SK-N-SH (cell line): Measurements from ENCODE around the gene PFAS. TPM values are rescaled to one million over a fixed set of nuclear protein-coding genes. Genes with fewer than 3 reads are reported as not detected.

Source experiments
- CTCF ChIA-PET: fragments of 300-600, 350-600 bp; formaldehyde crosslinking; extraction: SDS; loops from one replicate; lab custom pipeline; 2021; lab: Yijun Ruan, JAX
- POLR2A ChIA-PET: fragments of 350-600 bp; sonication (Branson Sonifier 250); formaldehyde crosslinking; extraction: SDS; loops from one replicate; lab custom pipeline; 2020; ENCODE audit warnings: antibody characterized with exemption, inconsistent platforms; lab: Yijun Ruan, JAX
- DNase-seq: peaks from one replicate; pipeline ENCODE4 v3.0.0; 2012
- H2AFZ ChIP-seq: fragments of 200-600 bp; sonication (generic); 2 replicates; pipeline ENCODE4 v1.8.1; 2016; ENCODE audit warnings: antibody characterized with exemption, mild to moderate bottlenecking, low read depth
- H3F3A ChIP-seq: fragments of 200-600 bp; sonication (generic); replicated peaks from 2 replicates; pipeline ENCODE3; 2016; ENCODE audit warnings: antibody characterized with exemption, mild to moderate bottlenecking; ENCODE audit not compliant: insufficient read depth
- H3K27ac ChIP-seq, 2 experiments: fragments of 200-500 bp in 1 of 2; fragments of 200-600 bp in 1 of 2; sonication (Bioruptor generic) in 1 of 2; sonication (generic), shearing (Covaris generic) in 1 of 2; 2 replicates each; pipeline versions ENCODE4 v1.5.1 to v1.6.1; 2014 to 2016; ENCODE audit warnings: low read depth in 2 of 2, inconsistent platforms in 1 of 2, low read length in 1 of 2, mild to moderate bottlenecking in 1 of 2, mixed read lengths in 1 of 2
- H3K27me3 ChIP-seq: fragments of 200-600 bp; sonication (generic), shearing (Covaris generic); 2 replicates; pipeline ENCODE4 v1.6.1; 2016; ENCODE audit warnings: mixed run types; ENCODE audit not compliant: insufficient read depth
- H3K36me3 ChIP-seq, 2 experiments: fragments of 200-500 bp in 1 of 2; fragments of 200-600 bp in 1 of 2; sonication (Bioruptor generic) in 1 of 2; sonication (generic) in 1 of 2; replicated peaks in 1 of 2; 2 replicates each; pipeline versions ENCODE3 to v1.5.1; 2014 to 2016; ENCODE audit warnings: low read length in 1 of 2, mild to moderate bottlenecking in 1 of 2; ENCODE audit not compliant: insufficient read depth in 2 of 2, control insufficient read depth in 1 of 2
- H3K4me1 ChIP-seq, 2 experiments: fragments of 200-500 bp in 1 of 2; fragments of 200-600 bp in 1 of 2; sonication (Bioruptor generic) in 1 of 2; sonication (generic), shearing (Covaris generic) in 1 of 2; 2 replicates each; pipeline versions ENCODE4 v1.5.1 to v1.6.1; 2014 to 2016; ENCODE audit warnings: low read depth in 1 of 2, low read length in 1 of 2, mixed run types in 1 of 2; ENCODE audit not compliant: insufficient read depth in 2 of 2, control insufficient read depth in 1 of 2
- H3K4me2 ChIP-seq: fragments of 200-600 bp; sonication (generic), shearing (Covaris generic); 2 replicates; pipeline ENCODE4 v1.6.1; 2017; ENCODE audit warnings: mixed run types
- H3K4me3 ChIP-seq, 2 experiments: fragments of 200-500 bp in 1 of 2; fragments of 200-600 bp in 1 of 2; sonication (Bioruptor generic) in 1 of 2; sonication (generic), shearing (Covaris generic) in 1 of 2; 2 replicates each; pipeline versions ENCODE4 v1.5.1 to v1.8.1; 2014 to 2016; ENCODE audit warnings: low read depth in 2 of 2, inconsistent platforms in 1 of 2, low read length in 1 of 2, mild to moderate bottlenecking in 1 of 2, mixed read lengths in 1 of 2, moderate library complexity in 1 of 2
- H3K79me2 ChIP-seq: fragments of 200-600 bp; sonication (generic); 2 replicates; pipeline ENCODE4 v1.8.1; 2017; ENCODE audit warnings: mild to moderate bottlenecking; ENCODE audit not compliant: insufficient read depth
- H3K9ac ChIP-seq: fragments of 200-600 bp; sonication (generic); 2 replicates; pipeline ENCODE4 v1.6.1; 2017; ENCODE audit warnings: mixed run types
- H3K9me2 ChIP-seq: fragments of 200-600 bp; sonication (generic); 2 replicates; pipeline ENCODE4 v1.6.1; 2017; ENCODE audit warnings: mixed run types
- H3K9me3 ChIP-seq: fragments of 200-600 bp; sonication (generic); 2 replicates; pipeline ENCODE4 v1.6.1; 2017; ENCODE audit warnings: mixed run types, mild to moderate bottlenecking, moderate library complexity
- H4K20me1 ChIP-seq: fragments of 200-600 bp; sonication (generic); 2 replicates; pipeline ENCODE4 v1.6.1; 2017; ENCODE audit warnings: mild to moderate bottlenecking, mixed run types; ENCODE audit not compliant: insufficient read depth
- CHD2 ChIP-seq: fragments of 150-350 bp; IDR thresholded peaks from 2 replicates; pipeline ENCODE4 v1.6.1; 2018; ENCODE audit warnings: low read length; ENCODE audit not compliant: partially characterized antibody
- CTCF ChIP-seq: fragments of 200-600 bp; sonication (generic); IDR thresholded peaks from 2 replicates; pipeline ENCODE4 v1.6.1; 2017; ENCODE audit warnings: antibody characterized with exemption, mild to moderate bottlenecking, moderate library complexity
- ELF1 ChIP-seq: IDR thresholded peaks from 2 replicates; pipeline ENCODE4 v1.4.0; 2012
- EP300 ChIP-seq, 2 experiments: IDR thresholded peaks; 2 replicates each; pipeline versions ENCODE4 v1.4.0 to v1.6.1; 2012; ENCODE audit warnings: borderline replicate concordance in 1 of 2, low read depth in 1 of 2, low read length in 1 of 2
- EZH2phosphoT487 ChIP-seq: fragments of 200-600 bp; sonication (generic); IDR thresholded peaks from 2 replicates; pipeline ENCODE4 v1.6.1; 2017; ENCODE audit warnings: low read depth, mixed run types, mild to moderate bottlenecking, antibody characterized with exemption, moderate library complexity, borderline replicate concordance
- GABPA ChIP-seq: IDR thresholded peaks from 2 replicates; pipeline ENCODE4 v1.4.0; 2012; ENCODE audit warnings: low read depth, mild to moderate bottlenecking
- IRF3 ChIP-seq: fragments of 150-350 bp; IDR thresholded peaks from 2 replicates; pipeline ENCODE4 v1.6.1; 2016; ENCODE audit warnings: mild to moderate bottlenecking, low read depth, low read length
- POLR2AphosphoS5 ChIP-seq: IDR thresholded peaks from 2 replicates; pipeline ENCODE4 v1.6.1; 2012; ENCODE audit warnings: low read depth, low read length
- RAD21 ChIP-seq: IDR thresholded peaks from 2 replicates; pipeline ENCODE4 v1.6.1; 2012; ENCODE audit warnings: mild to moderate bottlenecking, low read length
- RFX5 ChIP-seq: IDR thresholded peaks from 2 replicates; pipeline ENCODE4 v1.6.1; 2012; ENCODE audit warnings: mild to moderate bottlenecking, improper control_type of control experiment, low read length
- RXRA ChIP-seq: IDR thresholded peaks from 2 replicates; pipeline ENCODE4 v1.4.0; 2012; ENCODE audit warnings: low read depth, mild to moderate bottlenecking, borderline replicate concordance
- SIN3A ChIP-seq: IDR thresholded peaks from 2 replicates; pipeline ENCODE4 v1.6.1; 2012; ENCODE audit warnings: low read depth, mild to moderate bottlenecking, low read length, moderate library complexity, borderline replicate concordance
- WGBS: methylation state at CpG from one replicate; pipeline ENCODE4 v1.1.6; 2017; ENCODE audit warnings: low lambda C conversion rate; 5-methylcytosine and 5-hydroxymethylcytosine counted together
- polyA plus RNA-seq, 3 experiments: library from polyadenylated mRNA; depleted of rRNA; stranded (reverse); fragments of >200 nt; gene quantifications; 2 replicates each; pipeline ENCODE4 v1.2.3, GENCODE V29; 2012
- TF ChIP-seq, protein P1 (sequence below): IDR thresholded peaks from 2 replicates; pipeline ENCODE4 v1.6.1; 2012; ENCODE audit warnings: mild to moderate bottlenecking, low read depth, low read length, moderate library complexity
- TF ChIP-seq, protein P2 (sequence below): IDR thresholded peaks from 2 replicates; pipeline ENCODE4; 2012
- TF ChIP-seq, protein P3 (sequence below): IDR thresholded peaks from 2 replicates; pipeline ENCODE4 v1.4.0; 2012; ENCODE audit warnings: low read depth, borderline replicate concordance

The PFAS gene
- polyA plus RNA-seq, 1 of the 3 experiments (the other 2 are of a cell fraction), result 22.4 TPM

DNA sequence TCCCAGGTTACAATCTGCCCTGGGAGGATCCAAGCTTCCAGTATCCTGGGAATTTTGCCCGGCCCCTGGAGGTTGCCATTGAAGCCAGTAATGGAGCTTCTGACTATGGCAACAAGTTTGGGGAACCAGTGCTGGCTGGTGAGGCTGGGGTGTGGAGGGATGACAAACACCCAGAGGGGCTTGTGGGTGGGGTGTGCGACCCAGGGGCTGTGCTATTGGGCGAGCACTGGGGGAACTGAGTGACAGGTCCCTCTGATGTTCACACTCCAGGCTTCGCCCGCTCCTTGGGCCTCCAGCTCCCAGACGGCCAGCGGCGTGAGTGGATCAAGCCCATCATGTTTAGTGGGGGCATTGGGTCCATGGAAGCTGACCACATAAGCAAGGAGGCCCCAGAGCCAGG, 8.7 kb downstream of the PFAS start:
- ChIA-PET CTCF (no interaction called here), POLR2A (no interaction called here)
- H3F3A ChIP-seq, result peaks cover 2% of the 10 kb centered on the region
- H3K27ac ChIP-seq, result no peak overlapping the region
- H3K27me3 ChIP-seq, result no peaks in the 10 kb centered on the region
- no peak overlapping the region for H2AFZ ChIP-seq
- no peak overlapping the region for H3K4me2 ChIP-seq
- H3K36me3 ChIP-seq, result peaks cover 17 to 34% of the 10 kb centered on the region in 2 experiments
- H4K20me1 ChIP-seq, result no peaks in the 10 kb centered on the region
- no peaks in the 10 kb centered on the region for H3K9me2 ChIP-seq
- WGBS, result 100% methylated on average over 3 of the region's 8 CpGs
- H3K79me2 ChIP-seq, result peaks cover 8% of the 10 kb centered on the region
- no peaks in the 10 kb centered on the region for H3K9me3 ChIP-seq
- no peaks in the 10 kb centered on the region for H3K4me1 ChIP-seq
- no peak overlapping the region for H3K9ac ChIP-seq
- no peak for DNase-seq
- no peak for TF ChIP-seq CTCF
- TF ChIP-seq RFX5, result no peak
- TF ChIP-seq GABPA, result no peak
- no peak for TF ChIP-seq CHD2
- TF ChIP-seq, protein P1, sequence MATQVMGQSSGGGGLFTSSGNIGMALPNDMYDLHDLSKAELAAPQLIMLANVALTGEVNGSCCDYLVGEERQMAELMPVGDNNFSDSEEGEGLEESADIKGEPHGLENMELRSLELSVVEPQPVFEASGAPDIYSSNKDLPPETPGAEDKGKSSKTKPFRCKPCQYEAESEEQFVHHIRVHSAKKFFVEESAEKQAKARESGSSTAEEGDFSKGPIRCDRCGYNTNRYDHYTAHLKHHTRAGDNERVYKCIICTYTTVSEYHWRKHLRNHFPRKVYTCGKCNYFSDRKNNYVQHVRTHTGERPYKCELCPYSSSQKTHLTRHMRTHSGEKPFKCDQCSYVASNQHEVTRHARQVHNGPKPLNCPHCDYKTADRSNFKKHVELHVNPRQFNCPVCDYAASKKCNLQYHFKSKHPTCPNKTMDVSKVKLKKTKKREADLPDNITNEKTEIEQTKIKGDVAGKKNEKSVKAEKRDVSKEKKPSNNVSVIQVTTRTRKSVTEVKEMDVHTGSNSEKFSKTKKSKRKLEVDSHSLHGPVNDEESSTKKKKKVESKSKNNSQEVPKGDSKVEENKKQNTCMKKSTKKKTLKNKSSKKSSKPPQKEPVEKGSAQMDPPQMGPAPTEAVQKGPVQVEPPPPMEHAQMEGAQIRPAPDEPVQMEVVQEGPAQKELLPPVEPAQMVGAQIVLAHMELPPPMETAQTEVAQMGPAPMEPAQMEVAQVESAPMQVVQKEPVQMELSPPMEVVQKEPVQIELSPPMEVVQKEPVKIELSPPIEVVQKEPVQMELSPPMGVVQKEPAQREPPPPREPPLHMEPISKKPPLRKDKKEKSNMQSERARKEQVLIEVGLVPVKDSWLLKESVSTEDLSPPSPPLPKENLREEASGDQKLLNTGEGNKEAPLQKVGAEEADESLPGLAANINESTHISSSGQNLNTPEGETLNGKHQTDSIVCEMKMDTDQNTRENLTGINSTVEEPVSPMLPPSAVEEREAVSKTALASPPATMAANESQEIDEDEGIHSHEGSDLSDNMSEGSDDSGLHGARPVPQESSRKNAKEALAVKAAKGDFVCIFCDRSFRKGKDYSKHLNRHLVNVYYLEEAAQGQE, result no peak
- TF ChIP-seq RXRA, result no peak
- no peak for TF ChIP-seq EZH2phosphoT487
- TF ChIP-seq, protein P2, sequence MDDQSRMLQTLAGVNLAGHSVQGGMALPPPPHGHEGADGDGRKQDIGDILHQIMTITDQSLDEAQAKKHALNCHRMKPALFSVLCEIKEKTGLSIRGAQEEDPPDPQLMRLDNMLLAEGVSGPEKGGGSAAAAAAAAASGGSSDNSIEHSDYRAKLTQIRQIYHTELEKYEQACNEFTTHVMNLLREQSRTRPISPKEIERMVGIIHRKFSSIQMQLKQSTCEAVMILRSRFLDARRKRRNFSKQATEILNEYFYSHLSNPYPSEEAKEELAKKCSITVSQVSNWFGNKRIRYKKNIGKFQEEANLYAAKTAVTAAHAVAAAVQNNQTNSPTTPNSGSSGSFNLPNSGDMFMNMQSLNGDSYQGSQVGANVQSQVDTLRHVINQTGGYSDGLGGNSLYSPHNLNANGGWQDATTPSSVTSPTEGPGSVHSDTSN, result no peak
- no peak for TF ChIP-seq IRF3
- no peak for TF ChIP-seq POLR2AphosphoS5
- TF ChIP-seq, protein P3, sequence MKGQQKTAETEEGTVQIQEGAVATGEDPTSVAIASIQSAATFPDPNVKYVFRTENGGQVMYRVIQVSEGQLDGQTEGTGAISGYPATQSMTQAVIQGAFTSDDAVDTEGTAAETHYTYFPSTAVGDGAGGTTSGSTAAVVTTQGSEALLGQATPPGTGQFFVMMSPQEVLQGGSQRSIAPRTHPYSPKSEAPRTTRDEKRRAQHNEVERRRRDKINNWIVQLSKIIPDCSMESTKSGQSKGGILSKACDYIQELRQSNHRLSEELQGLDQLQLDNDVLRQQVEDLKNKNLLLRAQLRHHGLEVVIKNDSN, result no peak
- TF ChIP-seq ELF1, result no peak
- no peak for TF ChIP-seq SIN3A
- no peak for TF ChIP-seq EP300 (IDR thresholded peaks at IDR 0.05; ENCODE audit: borderline replicate concordance in 1 of 2, low read depth in 1 of 2, low read length in 1 of 2)
- TF ChIP-seq RAD21, result no peak
- no peak overlapping the region for H3K4me3 ChIP-seq
